Endodermal cell (in vitro differentiated cells): Measurements from ENCODE around the gene PPP2R1B. TPM values are rescaled to one million over a fixed set of nuclear protein-coding genes. Genes with fewer than 3 reads are reported as not detected.

ENCODE experiments used
- DNase-seq: peaks from one replicate; pipeline ENCODE4 v3.0.0-alpha.2; 2017
- H3K27ac ChIP-seq: 2 replicates; pipeline ENCODE4 v1.5.1; 2013; ENCODE audit warnings: mild to moderate bottlenecking, low read depth, low read length, moderate library complexity
- H3K27me3 ChIP-seq: 2 replicates; pipeline ENCODE4 v1.6.1; 2013; ENCODE audit warnings: mild to moderate bottlenecking, low read length, moderate library complexity; ENCODE audit not compliant: insufficient read depth, control insufficient read depth, poor library complexity, severe bottlenecking
- H3K36me3 ChIP-seq: 2 replicates; pipeline ENCODE4 v1.7.0; 2013; ENCODE audit warnings: mild to moderate bottlenecking, low read length, moderate library complexity; ENCODE audit not compliant: control insufficient read depth, insufficient read depth
- H3K4me1 ChIP-seq: one replicate; pipeline ENCODE4 v1.7.0; 2013; ENCODE audit warnings: low read length; ENCODE audit not compliant: control insufficient read depth, insufficient read depth
- H3K4me3 ChIP-seq: 2 replicates; pipeline ENCODE4 v1.5.1; 2013; ENCODE audit warnings: mild to moderate bottlenecking, low read length, moderate library complexity
- H3K9ac ChIP-seq: 2 replicates; pipeline ENCODE4 v1.6.1; 2013; ENCODE audit warnings: mild to moderate bottlenecking, low read length, moderate library complexity; ENCODE audit not compliant: poor library complexity, severe bottlenecking; ENCODE audit errors: extremely low read depth
- H3K9me3 ChIP-seq: 2 replicates; pipeline ENCODE4 v1.6.1; 2013; ENCODE audit warnings: mild to moderate bottlenecking, low read length, moderate library complexity; ENCODE audit not compliant: control insufficient read depth
- H3K27ac Mint-ChIP-seq: 2 replicates; pipeline ENCODE4 v1.8.0; 2020; ENCODE audit warnings: mixed read lengths
- H3K27me3 Mint-ChIP-seq: 2 replicates; pipeline ENCODE4 v1.8.0; 2021; ENCODE audit warnings: mild to moderate bottlenecking, mixed read lengths; ENCODE audit not compliant: insufficient read depth
- H3K36me3 Mint-ChIP-seq: 2 replicates; pipeline ENCODE4 v1.8.0; 2020; ENCODE audit warnings: low read depth, mixed read lengths
- H3K4me1 Mint-ChIP-seq: 2 replicates; pipeline ENCODE4 v1.8.0; 2020; ENCODE audit warnings: mixed read lengths
- H3K4me3 Mint-ChIP-seq: 2 replicates; pipeline ENCODE4 v1.8.0; 2020; ENCODE audit warnings: mild to moderate bottlenecking, moderate library complexity, mixed read lengths
- H3K9me3 Mint-ChIP-seq: 2 replicates; pipeline ENCODE4 v1.8.0; 2020; ENCODE audit warnings: mild to moderate bottlenecking, mixed read lengths
- WGBS, 2 experiments: methylation state at CpG; one replicate each; pipeline versions ENCODE4 v1.1.5 to v1.1.7; 2013; ENCODE audit warnings: missing lambda C conversion rate in 2 of 2, mixed read lengths in 1 of 2; ENCODE audit not compliant: insufficient coverage in 1 of 2, insufficient read length in 1 of 2; 5-methylcytosine and 5-hydroxymethylcytosine counted together
- total RNA-seq, 2 donors: library from RNA; stranded (reverse); fragmentation: NEBNext Ultra II Directional in 1 of 2; extraction: Animal tissue kit (Norgen Biotek cat#: 25700) in 1 of 2; gene quantifications; 2 replicates in 1 of 2; 3 replicates in 1 of 2; pipeline ENCODE4 v1.2.1, GENCODE V29; 2021
- TF ChIP-seq, protein P1 (sequence below): fragments of 200-600 bp; sonication (generic); conservative IDR thresholded peaks from 2 replicates; pipeline ENCODE4 v1.5.0; 2021; ENCODE audit warnings: antibody characterized with exemption, mild to moderate bottlenecking

PPP2R1B gene
- total RNA-seq, 2 donors from 2014 or later: 70.0 to 89.7 TPM

GRCh38 chr11:111729831-111730311 is 36.3 kb downstream of the PPP2R1B start:
- DNase-seq: no peak
- Histone ChIP-seq H3K4me1 (peaks cover 3% of the 10 kb centered on the region), H3K36me3 (peaks cover 19% of the 10 kb centered on the region), H3K9me3 (no peaks in the 10 kb centered on the region), H3K27ac (no peak overlapping the region), H3K9ac (no peak overlapping the region), H3K4me3 (no peak overlapping the region), H3K27me3 (no peaks in the 10 kb centered on the region)
- H3K27ac Mint-ChIP-seq: no peak overlapping the region
- TF ChIP-seq, protein P1, sequence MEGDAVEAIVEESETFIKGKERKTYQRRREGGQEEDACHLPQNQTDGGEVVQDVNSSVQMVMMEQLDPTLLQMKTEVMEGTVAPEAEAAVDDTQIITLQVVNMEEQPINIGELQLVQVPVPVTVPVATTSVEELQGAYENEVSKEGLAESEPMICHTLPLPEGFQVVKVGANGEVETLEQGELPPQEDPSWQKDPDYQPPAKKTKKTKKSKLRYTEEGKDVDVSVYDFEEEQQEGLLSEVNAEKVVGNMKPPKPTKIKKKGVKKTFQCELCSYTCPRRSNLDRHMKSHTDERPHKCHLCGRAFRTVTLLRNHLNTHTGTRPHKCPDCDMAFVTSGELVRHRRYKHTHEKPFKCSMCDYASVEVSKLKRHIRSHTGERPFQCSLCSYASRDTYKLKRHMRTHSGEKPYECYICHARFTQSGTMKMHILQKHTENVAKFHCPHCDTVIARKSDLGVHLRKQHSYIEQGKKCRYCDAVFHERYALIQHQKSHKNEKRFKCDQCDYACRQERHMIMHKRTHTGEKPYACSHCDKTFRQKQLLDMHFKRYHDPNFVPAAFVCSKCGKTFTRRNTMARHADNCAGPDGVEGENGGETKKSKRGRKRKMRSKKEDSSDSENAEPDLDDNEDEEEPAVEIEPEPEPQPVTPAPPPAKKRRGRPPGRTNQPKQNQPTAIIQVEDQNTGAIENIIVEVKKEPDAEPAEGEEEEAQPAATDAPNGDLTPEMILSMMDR: no peak
- 93 to 100% methylated on average over 3 to 9 of the region's 9 CpGs for WGBS, 2 experiments
- peaks cover 23% of the 10 kb centered on the region for H3K36me3 Mint-ChIP-seq
- H3K4me3 Mint-ChIP-seq: no peak overlapping the region
- H3K27me3 Mint-ChIP-seq: no peaks in the 10 kb centered on the region
- no peaks in the 10 kb centered on the region for H3K9me3 Mint-ChIP-seq
- H3K4me1 Mint-ChIP-seq: peaks cover 6% of the 10 kb centered on the region

GRCh38 chr11:111729071-111729830 is 36.9 kb downstream of the PPP2R1B start:
- H3K9me3 ChIP-seq: no peaks in the 10 kb centered on the region
- no peak for DNase-seq
- Mint-ChIP-seq H3K4me1 (peaks cover 5% of the 10 kb centered on the region), H3K4me3 (no peak overlapping the region), H3K36me3 (peaks cover 26% of the 10 kb centered on the region), H3K27me3 (no peaks in the 10 kb centered on the region), H3K9me3 (no peaks in the 10 kb centered on the region), H3K27ac (peak overlapping the region; percentile 9)
- H3K27me3 ChIP-seq: no peaks in the 10 kb centered on the region
- TF ChIP-seq, protein P1: no peak
- WGBS, 2 experiments: 91 to 93% methylated on average over 7 to 10 of the region's 10 CpGs
- H3K4me3 ChIP-seq: no peak overlapping the region
- peaks cover 22% of the 10 kb centered on the region for H3K36me3 ChIP-seq
- peaks cover 3% of the 10 kb centered on the region for H3K4me1 ChIP-seq
- H3K27ac ChIP-seq: no peak overlapping the region
- no peak overlapping the region for H3K9ac ChIP-seq

DNA sequence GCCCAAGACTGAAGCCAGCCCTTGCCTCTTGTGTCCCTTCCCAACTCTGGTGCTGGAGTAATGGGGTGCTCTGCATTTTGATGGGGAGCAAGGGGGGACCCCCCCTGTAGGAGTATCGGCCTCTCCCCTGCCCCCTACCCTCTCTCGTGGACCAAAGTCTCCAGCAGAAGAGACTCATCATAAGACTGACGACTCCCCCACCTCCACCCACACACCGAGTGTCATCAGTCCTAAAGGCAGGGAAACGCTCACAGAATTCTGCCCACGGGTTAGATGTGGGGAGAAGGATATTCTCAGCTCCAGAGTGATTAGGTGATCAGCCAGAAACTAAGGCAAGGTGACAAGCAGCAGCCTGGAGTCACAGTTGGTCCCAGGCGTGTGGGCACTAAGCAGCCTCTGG is 38.8 kb downstream of the PPP2R1B start:
- no peaks in the 10 kb centered on the region for H3K27me3 Mint-ChIP-seq
- H3K4me3 Mint-ChIP-seq: no peak overlapping the region
- Histone ChIP-seq H3K27ac (no peak overlapping the region), H3K27me3 (no peaks in the 10 kb centered on the region), H3K4me1 (peaks cover 3% of the 10 kb centered on the region), H3K9me3 (no peaks in the 10 kb centered on the region), H3K36me3 (peaks cover 38% of the 10 kb centered on the region), H3K9ac (no peak overlapping the region), H3K4me3 (no peak overlapping the region)
- H3K27ac Mint-ChIP-seq: peak overlapping the region; percentile 21
- H3K9me3 Mint-ChIP-seq: no peaks in the 10 kb centered on the region
- TF ChIP-seq, protein P1: no peak
- peaks cover 5% of the 10 kb centered on the region for H3K4me1 Mint-ChIP-seq
- H3K36me3 Mint-ChIP-seq: peaks cover 41% of the 10 kb centered on the region
- DNase-seq: no peak
- WGBS, 2 experiments: 79 to 100% methylated on average over 2 to 4 of the region's 7 CpGs
